ENCODE data around the gene PRG3. TPM values are rescaled to one million over a fixed set of nuclear protein-coding genes. Genes with fewer than 3 reads are reported as not detected.

Gene PRG3
- total RNA-seq, 6 experiments from 2014 or later = not detected

- H3K4me1 ChIP-seq = no peaks in the 10 kb centered on the region
- H3K9me3 ChIP-seq = no peaks in the 10 kb centered on the region
- H3K4me3 ChIP-seq = no peak overlapping the region
- H3K36me3 ChIP-seq = no peaks in the 10 kb centered on the region
- ATAC-seq = no peak
- 62% methylated on average over 3 of the region's 5 CpGs for WGBS (ENCODE audit: insufficient coverage, low coverage, low lambda C conversion rate, missing lambda C conversion rate)
- H3K27me3 ChIP-seq = no peaks in the 10 kb centered on the region
- intact Hi-C loops (cut with DNase I) = no loop called here
- no peak for DNase-seq
- no peak for TF ChIP-seq POLR2A (IDR thresholded peaks at IDR 0.05)
- TF ChIP-seq CTCF (IDR thresholded peaks at IDR 0.05) = no peak
- H3K27ac ChIP-seq = no peak overlapping the region
Measured at GRCh38 chr11:57377107-57377506, 3.8 kb downstream of the PRG3 start.

DNA sequence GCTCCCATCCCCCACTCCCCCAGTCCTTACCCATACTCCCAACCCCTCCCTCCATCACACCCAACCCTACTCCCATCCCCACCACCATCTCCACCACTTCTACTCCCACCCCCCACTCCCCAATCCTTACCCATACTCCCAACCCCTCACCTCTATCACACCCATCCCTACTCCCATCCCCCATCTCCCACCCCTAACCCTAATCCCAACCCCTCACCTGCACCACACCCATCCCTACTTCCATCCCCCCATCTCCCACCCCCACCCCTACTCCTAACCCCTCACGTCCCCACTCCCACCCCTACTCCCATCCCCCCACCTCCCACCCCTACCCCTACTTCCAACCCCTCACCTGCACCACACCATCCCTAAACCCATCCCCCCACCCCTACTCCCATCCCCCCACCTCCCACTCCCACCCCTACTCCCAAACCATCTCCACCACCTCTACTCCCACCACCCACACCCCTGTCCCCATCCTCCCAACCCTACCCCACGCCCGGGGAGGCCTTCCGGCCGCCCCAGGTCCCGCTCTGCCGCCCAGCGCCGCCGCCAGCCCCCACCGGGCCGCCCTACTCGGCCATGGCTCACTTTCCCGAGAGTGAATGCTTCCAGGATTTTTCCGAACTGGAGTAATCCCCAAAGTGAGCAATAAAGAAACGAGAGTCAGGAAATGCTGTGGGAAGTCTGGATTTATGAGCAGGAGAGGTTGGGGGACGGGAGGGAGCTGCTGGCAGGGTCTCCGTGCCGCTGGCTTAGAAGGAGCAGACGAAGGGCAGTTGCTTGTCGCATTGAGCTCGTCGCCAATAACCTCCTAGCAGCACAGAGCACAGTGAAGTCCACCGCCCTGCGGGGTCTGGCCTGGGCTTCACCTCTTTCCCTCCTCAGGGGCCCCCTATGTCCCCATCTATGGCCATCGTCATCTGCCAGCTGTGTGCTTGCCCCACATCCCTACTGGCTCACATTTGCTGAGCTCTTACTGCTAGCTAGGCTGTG is 4.6 kb downstream of the PRG3 start:
- Histone ChIP-seq H3K27ac (no peak overlapping the region), H3K9me3 (no peaks in the 10 kb centered on the region), H3K4me3 (no peak overlapping the region), H3K27me3 (no peaks in the 10 kb centered on the region), H3K4me1 (no peaks in the 10 kb centered on the region), H3K36me3 (no peaks in the 10 kb centered on the region)
- DNase-seq (no peak), ATAC-seq (no peak)
- TF ChIP-seq POLR2A (IDR thresholded peaks at IDR 0.05) (no peak), CTCF (IDR thresholded peaks at IDR 0.05) (no peak)
- WGBS (ENCODE audit: insufficient coverage, low coverage, low lambda C conversion rate, missing lambda C conversion rate) = 64% methylated on average over 16 of the region's 26 CpGs
- intact Hi-C loops (cut with DNase I) = no loop called here

DNA sequence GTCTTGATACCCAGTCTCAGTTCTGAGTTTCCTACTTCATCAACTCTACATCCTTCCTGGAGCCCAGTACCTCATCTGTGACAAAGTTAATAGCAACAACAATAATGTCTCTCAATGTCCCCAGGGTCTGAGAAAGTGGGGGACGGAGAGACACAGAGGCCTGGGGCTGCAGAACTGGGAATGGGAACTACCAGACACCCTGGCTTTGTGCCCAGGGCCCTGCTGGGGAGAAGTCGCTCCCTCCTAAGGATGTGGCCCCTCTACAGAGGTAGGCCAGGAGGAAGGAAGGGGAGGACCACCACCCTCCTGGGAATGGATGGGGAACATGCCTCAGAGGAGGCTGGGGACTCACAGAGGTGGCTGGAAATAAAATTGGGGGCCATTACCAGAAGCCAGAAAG is 5.5 kb downstream of the PRG3 start:
- intact Hi-C loops (cut with DNase I) = no loop called here
- WGBS (ENCODE audit: insufficient coverage, low coverage, low lambda C conversion rate, missing lambda C conversion rate) = 50% methylated on average over 1 of the region's 2 CpGs
- DNase-seq = no peak

GRCh38 chr11:57374966-57375365 is 6.0 kb downstream of the PRG3 start:
- Histone ChIP-seq H3K4me1 (no peaks in the 10 kb centered on the region), H3K36me3 (no peaks in the 10 kb centered on the region), H3K27ac (no peak overlapping the region), H3K9me3 (no peaks in the 10 kb centered on the region), H3K4me3 (no peak overlapping the region), H3K27me3 (no peaks in the 10 kb centered on the region)
- ATAC-seq (no peak), DNase-seq (no peak)
- no peak for TF ChIP-seq POLR2A (IDR thresholded peaks at IDR 0.05)
- no peak for TF ChIP-seq CTCF (IDR thresholded peaks at IDR 0.05)
- WGBS (ENCODE audit: insufficient coverage, low coverage, low lambda C conversion rate, missing lambda C conversion rate) = 100% methylated on average over 2 of the region's 3 CpGs
- intact Hi-C loops (cut with DNase I) = no loop called here

More for the DNA sequence above, 5.5 kb downstream of the PRG3 start:
- Histone ChIP-seq H3K9me3 (no peaks in the 10 kb centered on the region), H3K4me3 (no peak overlapping the region), H3K27ac (no peak overlapping the region), H3K36me3 (no peaks in the 10 kb centered on the region), H3K4me1 (no peaks in the 10 kb centered on the region), H3K27me3 (no peaks in the 10 kb centered on the region)
- ATAC-seq = no peak
- TF ChIP-seq CTCF (IDR thresholded peaks at IDR 0.05) (no peak), POLR2A (IDR thresholded peaks at IDR 0.05) (no peak)

Data from right lobe of liver (tissue), 6 donors.